ENCODE measurements around the gene ATP6V1F. TPM values are rescaled to one million over a fixed set of nuclear protein-coding genes. Genes with fewer than 3 reads are reported as not detected.

ATP6V1F gene
- polyA plus RNA-seq, 1 donor (not counting 4 experiments of a cell fraction or from before 2014, with no cell fraction given) = 263 TPM

DNA sequence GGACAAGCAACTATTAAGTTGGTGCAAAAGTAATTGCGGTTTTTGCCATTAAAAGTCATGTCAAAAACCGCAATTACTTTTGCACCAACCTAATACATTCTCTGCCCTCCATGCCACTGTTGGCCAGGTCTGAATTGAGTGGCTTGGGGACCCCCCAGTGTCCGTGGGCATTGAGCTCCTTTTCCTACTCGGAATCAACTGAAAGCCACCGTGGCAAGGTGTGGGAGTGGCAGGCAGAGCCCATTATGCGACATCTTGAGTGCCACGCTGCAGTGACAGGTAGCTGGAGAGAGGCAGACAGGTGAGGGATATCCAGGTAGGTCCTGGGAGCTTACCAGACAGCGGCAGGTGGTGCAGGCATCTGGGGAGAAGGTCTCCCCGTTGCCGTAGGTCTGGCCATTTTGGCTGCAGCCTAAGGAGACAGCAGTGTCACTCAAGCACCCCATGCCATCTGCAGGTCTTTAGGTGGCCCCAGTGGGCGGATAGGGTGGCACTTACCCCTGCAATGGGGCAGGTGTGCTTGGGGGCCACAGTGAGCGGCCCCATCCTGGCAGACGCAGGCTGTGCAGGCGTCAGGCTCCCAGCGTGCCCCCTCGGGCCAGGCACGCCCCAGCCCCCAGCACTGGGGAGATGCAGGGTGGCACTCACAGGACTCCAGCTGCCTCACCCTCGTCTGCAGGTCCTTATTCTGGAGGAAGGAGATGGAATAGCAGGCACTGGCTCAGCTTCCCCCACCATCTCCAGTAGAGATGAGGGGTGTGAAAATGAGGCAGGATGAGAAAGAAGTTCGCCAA lies 44.3 kb downstream of the ATP6V1F start:
- FAIRE-seq = no peak
- Histone ChIP-seq H3K4me2 (ENCODE audit: control insufficient read depth, extremely low read depth, insufficient read depth, low read depth, low read length) (no peak overlapping the region), H3K79me2 (ENCODE audit: control insufficient read depth, insufficient read depth, low read length) (no peaks in the 10 kb centered on the region), H3K4me3 (ENCODE audit: control insufficient read depth in 2 of 3, extremely low read depth in 1 of 3, insufficient read depth in 2 of 3, low read depth in 1 of 3, low read length in 3 of 3) (no peak overlapping the region), H3K27me3 (ENCODE audit: control insufficient read depth, extremely low read depth, insufficient read depth, low read length) (peaks cover 36% of the 10 kb centered on the region), H3K36me3 (ENCODE audit: control insufficient read depth in 2 of 2, extremely low read depth in 1 of 2, insufficient read depth in 2 of 2, low read length in 2 of 2) (no peaks in the 10 kb centered on the region), H3K9me1 (ENCODE audit: control insufficient read depth, extremely low read depth, insufficient read depth, low read length) (no peaks in the 10 kb centered on the region), H3K9ac (ENCODE audit: control insufficient read depth, extremely low read depth, insufficient read depth, low read length) (no peak overlapping the region), H3K9me3 (ENCODE audit: control insufficient read depth, low read depth, low read length) (no peaks in the 10 kb centered on the region), H2AFZ (ENCODE audit: control insufficient read depth, low read length) (no peak overlapping the region), H4K20me1 (ENCODE audit: control insufficient read depth, extremely low read depth, insufficient read depth, low read length) (no peaks in the 10 kb centered on the region), H3K27ac (ENCODE audit: control insufficient read depth, insufficient read depth, low read length) (no peak overlapping the region), H3K4me1 (ENCODE audit: control insufficient read depth, extremely low read depth, insufficient read depth, low read length) (peaks cover 5% of the 10 kb centered on the region)
- no peak for DNase-seq (ENCODE audit: low read depth, low spot score)
- dilution Hi-C loops (cut with MboI; ENCODE audit: extremely low pct_ligation_motif_present, low sequenced_read_pairs) = no loop called here
- TF ChIP-seq EZH2 (IDR thresholded peaks at IDR 0.05; ENCODE audit: low read length) = no peak
- TF ChIP-seq, protein P1, sequence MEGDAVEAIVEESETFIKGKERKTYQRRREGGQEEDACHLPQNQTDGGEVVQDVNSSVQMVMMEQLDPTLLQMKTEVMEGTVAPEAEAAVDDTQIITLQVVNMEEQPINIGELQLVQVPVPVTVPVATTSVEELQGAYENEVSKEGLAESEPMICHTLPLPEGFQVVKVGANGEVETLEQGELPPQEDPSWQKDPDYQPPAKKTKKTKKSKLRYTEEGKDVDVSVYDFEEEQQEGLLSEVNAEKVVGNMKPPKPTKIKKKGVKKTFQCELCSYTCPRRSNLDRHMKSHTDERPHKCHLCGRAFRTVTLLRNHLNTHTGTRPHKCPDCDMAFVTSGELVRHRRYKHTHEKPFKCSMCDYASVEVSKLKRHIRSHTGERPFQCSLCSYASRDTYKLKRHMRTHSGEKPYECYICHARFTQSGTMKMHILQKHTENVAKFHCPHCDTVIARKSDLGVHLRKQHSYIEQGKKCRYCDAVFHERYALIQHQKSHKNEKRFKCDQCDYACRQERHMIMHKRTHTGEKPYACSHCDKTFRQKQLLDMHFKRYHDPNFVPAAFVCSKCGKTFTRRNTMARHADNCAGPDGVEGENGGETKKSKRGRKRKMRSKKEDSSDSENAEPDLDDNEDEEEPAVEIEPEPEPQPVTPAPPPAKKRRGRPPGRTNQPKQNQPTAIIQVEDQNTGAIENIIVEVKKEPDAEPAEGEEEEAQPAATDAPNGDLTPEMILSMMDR (optimal IDR thresholded peaks at IDR 0.05 in 1 of 3, IDR thresholded peaks at IDR 0.05 in 1 of 3, conservative IDR thresholded peaks at IDR 0.05 in 1 of 3; ENCODE audit: extremely low read depth in 1 of 3, insufficient read depth in 2 of 3, low read length in 3 of 3) = no peak

- no peaks in the 10 kb centered on the region for H3K4me1 ChIP-seq (ENCODE audit: control insufficient read depth, extremely low read depth, insufficient read depth, low read length)
- H3K9ac ChIP-seq (ENCODE audit: control insufficient read depth, extremely low read depth, insufficient read depth, low read length) = no peak overlapping the region
- TF ChIP-seq, protein P1 (optimal IDR thresholded peaks at IDR 0.05 in 1 of 3, IDR thresholded peaks at IDR 0.05 in 1 of 3, conservative IDR thresholded peaks at IDR 0.05 in 1 of 3; ENCODE audit: extremely low read depth in 1 of 3, insufficient read depth in 2 of 3, low read length in 3 of 3) = no peak
- TF ChIP-seq EZH2 (IDR thresholded peaks at IDR 0.05; ENCODE audit: low read length) = no peak
- H3K79me2 ChIP-seq (ENCODE audit: control insufficient read depth, insufficient read depth, low read length) = no peaks in the 10 kb centered on the region
- no peak overlapping the region for H3K4me3 ChIP-seq (ENCODE audit: control insufficient read depth in 2 of 3, extremely low read depth in 1 of 3, insufficient read depth in 2 of 3, low read depth in 1 of 3, low read length in 3 of 3)
- H3K9me3 ChIP-seq (ENCODE audit: control insufficient read depth, low read depth, low read length) = no peaks in the 10 kb centered on the region
- H4K20me1 ChIP-seq (ENCODE audit: control insufficient read depth, extremely low read depth, insufficient read depth, low read length) = no peaks in the 10 kb centered on the region
- no peaks in the 10 kb centered on the region for H3K9me1 ChIP-seq (ENCODE audit: control insufficient read depth, extremely low read depth, insufficient read depth, low read length)
- H3K4me2 ChIP-seq (ENCODE audit: control insufficient read depth, extremely low read depth, insufficient read depth, low read depth, low read length) = peak overlapping the region; percentile 9
- no peak overlapping the region for H2AFZ ChIP-seq (ENCODE audit: control insufficient read depth, low read length)
- DNase-seq (ENCODE audit: low read depth, low spot score) (no peak), FAIRE-seq (no peak)
- dilution Hi-C loops (cut with MboI; ENCODE audit: extremely low pct_ligation_motif_present, low sequenced_read_pairs) = no loop called here
- no peak overlapping the region for H3K27ac ChIP-seq (ENCODE audit: control insufficient read depth, insufficient read depth, low read length)
- peaks cover 43% of the 10 kb centered on the region for H3K27me3 ChIP-seq (ENCODE audit: control insufficient read depth, extremely low read depth, insufficient read depth, low read length)
- no peaks in the 10 kb centered on the region for H3K36me3 ChIP-seq (ENCODE audit: control insufficient read depth in 2 of 2, extremely low read depth in 1 of 2, insufficient read depth in 2 of 2, low read length in 2 of 2)
Measured at GRCh38 chr7:128908750-128909624, 46.3 kb downstream of the ATP6V1F start.
